H1 (cell line): ENCODE results near the gene COMP. TPM values are rescaled to one million over a fixed set of nuclear protein-coding genes. Genes with fewer than 3 reads are reported as not detected.

Experiments
- CTCF ChIA-PET: fragments of 300-600 bp; sonication (Branson Sonifier 250); formaldehyde crosslinking; loops from one replicate; lab custom pipeline; 2021; ENCODE audit not compliant: partially characterized antibody; lab: Charles Lee
- POLR2A ChIA-PET: fragments of 300-600 bp; sonication (Branson Sonifier 250); formaldehyde crosslinking; loops from one replicate; lab custom pipeline; 2021; ENCODE audit warnings: inconsistent platforms; ENCODE audit not compliant: partially characterized antibody; lab: Charles Lee
- DNase-seq, 2 experiments: peaks; one replicate each; pipeline versions ENCODE4 v3.0.0 to v3.0.0-alpha.2; 2010 to 2022; ENCODE audit warnings: low spot score in 2 of 2, low read depth in 1 of 2, mixed read lengths in 1 of 2
- FAIRE-seq: peaks from 2 replicates; lab custom pipeline; 2011; peaks lifted over from hg19 to GRCh38; lab: Jason Lieb, UNC
- H2AFZ ChIP-seq: 2 replicates; pipeline ENCODE4 v1.8.1; 2012; ENCODE audit warnings: low read length, inconsistent platforms
- H2AK5ac ChIP-seq: 2 replicates; pipeline ENCODE4 v1.6.1; 2013; ENCODE audit warnings: low read depth, low read length
- H2BK120ac ChIP-seq: replicated peaks from 2 replicates; pipeline ENCODE3; 2013; ENCODE audit warnings: low read depth, low read length, inconsistent platforms
- H2BK12ac ChIP-seq: 2 replicates; pipeline ENCODE4 v1.6.1; 2013; ENCODE audit warnings: low read depth, low read length
- H2BK15ac ChIP-seq: 2 replicates; pipeline ENCODE4 v1.6.1; 2013; ENCODE audit warnings: low read length
- H2BK20ac ChIP-seq: 2 replicates; pipeline ENCODE4 v1.6.1; 2013; ENCODE audit warnings: low read length
- H2BK5ac ChIP-seq: 2 replicates; pipeline ENCODE4 v1.6.1; 2013; ENCODE audit warnings: low read depth, low read length
- H3K14ac ChIP-seq: 2 replicates; pipeline ENCODE4 v1.6.1; 2013; ENCODE audit warnings: inconsistent platforms; ENCODE audit not compliant: insufficient read length
- H3K18ac ChIP-seq: 2 replicates; pipeline ENCODE4 v1.6.1; 2013; ENCODE audit warnings: low read length; ENCODE audit errors: extremely low read depth
- H3K23ac ChIP-seq: 2 replicates; pipeline ENCODE4 v1.6.1; 2013; ENCODE audit warnings: inconsistent platforms; ENCODE audit not compliant: insufficient read length
- H3K23me2 ChIP-seq: 2 replicates; pipeline ENCODE4 v1.6.1; 2013; ENCODE audit warnings: low read depth, low read length
- H3K27ac ChIP-seq: 2 replicates; pipeline ENCODE4 v1.6.1; 2011; ENCODE audit warnings: low read depth, low read length, inconsistent platforms
- H3K27me3 ChIP-seq, 4 experiments: replicated peaks in 1 of 4; 1 replicate in 1 of 4; 2 replicates in 3 of 4; pipeline versions ENCODE4 v1.6.1 to v1.8.1; 2011 to 2013; ENCODE audit warnings: low read length in 3 of 4, mild to moderate bottlenecking in 3 of 4, inconsistent platforms in 2 of 4, mixed read lengths in 2 of 4, moderate library complexity in 1 of 4; ENCODE audit not compliant: control insufficient read depth in 3 of 4, insufficient read depth in 3 of 4; ENCODE audit errors: extremely low read depth in 1 of 4
- H3K36me3 ChIP-seq, 4 experiments: 2 replicates each; pipeline versions ENCODE4 v1.6.1 to v1.8.1; 2011 to 2013; ENCODE audit warnings: mild to moderate bottlenecking in 4 of 4, low read length in 3 of 4, moderate library complexity in 2 of 4, control low read depth in 1 of 4, inconsistent platforms in 1 of 4; ENCODE audit not compliant: insufficient read depth in 4 of 4, control insufficient read depth in 2 of 4
- H3K4ac ChIP-seq: replicated peaks from 2 replicates; pipeline ENCODE3; 2013; ENCODE audit warnings: low read length, low read depth, mixed read lengths, inconsistent platforms; ENCODE audit not compliant: insufficient read length
- H3K4me1 ChIP-seq, 4 experiments: replicated peaks in 1 of 4; 1 replicate in 1 of 4; 2 replicates in 3 of 4; pipeline versions ENCODE4 v1.6.1 to v1.8.1; 2011 to 2013; ENCODE audit warnings: low read length in 3 of 4, inconsistent platforms in 2 of 4, mixed read lengths in 1 of 4; ENCODE audit not compliant: insufficient read depth in 4 of 4, control insufficient read depth in 3 of 4
- H3K4me2 ChIP-seq, 2 experiments: 2 replicates each; pipeline versions ENCODE4 v1.6.1 to v1.8.1; 2011 to 2013; ENCODE audit warnings: low read depth in 2 of 2, low read length in 2 of 2, control low read depth in 1 of 2, inconsistent platforms in 1 of 2, mild to moderate bottlenecking in 1 of 2; ENCODE audit not compliant: insufficient read depth in 1 of 2
- H3K4me3 ChIP-seq, 4 experiments: fragments of 200-600, 300-600 bp in 1 of 4; sonication (generic), shearing (Covaris generic), sonication (Bioruptor Twin) in 1 of 4; 2 replicates each; pipeline versions ENCODE4 v1.5.1 to v1.8.1; 2011 to 2016; ENCODE audit warnings: low read length in 4 of 4, low read depth in 3 of 4, control low read depth in 2 of 4, inconsistent platforms in 2 of 4, mild to moderate bottlenecking in 2 of 4, mixed read lengths in 1 of 4, moderate library complexity in 1 of 4; ENCODE audit not compliant: insufficient read depth in 2 of 4; ENCODE audit errors: extremely low read depth in 1 of 4
- H3K56ac ChIP-seq: replicated peaks from 2 replicates; pipeline ENCODE3; 2013; ENCODE audit warnings: low read depth, mild to moderate bottlenecking, mixed read lengths, low read length, inconsistent platforms; ENCODE audit not compliant: insufficient read length
- H3K79me1 ChIP-seq: 2 replicates; pipeline ENCODE4 v1.6.1; 2013; ENCODE audit warnings: low read depth, low read length, control low read depth
- H3K79me2 ChIP-seq, 2 experiments: 2 replicates each; pipeline versions ENCODE4 v1.6.1 to v1.8.1; 2012 to 2013; ENCODE audit warnings: low read length in 2 of 2, mild to moderate bottlenecking in 2 of 2, inconsistent platforms in 1 of 2; ENCODE audit not compliant: insufficient read depth in 2 of 2, control insufficient read depth in 1 of 2
- H3K9ac ChIP-seq, 4 experiments: replicated peaks in 1 of 4; 1 replicate in 1 of 4; 2 replicates in 3 of 4; pipeline versions ENCODE4 v1.6.1 to v1.8.1; 2011 to 2013; ENCODE audit warnings: low read depth in 3 of 4, low read length in 3 of 4, control low read depth in 2 of 4, mild to moderate bottlenecking in 2 of 4, moderate library complexity in 2 of 4, inconsistent platforms in 1 of 4; ENCODE audit errors: extremely low read depth in 1 of 4
- H3K9me3 ChIP-seq, 2 experiments: 2 replicates each; pipeline versions ENCODE4 v1.6.1 to v1.8.1; 2012 to 2013; ENCODE audit warnings: mild to moderate bottlenecking in 2 of 2, moderate library complexity in 2 of 2, control low read depth in 1 of 2, inconsistent platforms in 1 of 2, low read depth in 1 of 2, low read length in 1 of 2, mixed read lengths in 1 of 2; ENCODE audit not compliant: insufficient read depth in 2 of 2
- H4K20me1 ChIP-seq, 2 experiments: replicated peaks in 1 of 2; 2 replicates each; pipeline versions ENCODE3 to v1.8.1; 2011 to 2013; ENCODE audit warnings: inconsistent platforms in 2 of 2, low read length in 2 of 2, mild to moderate bottlenecking in 1 of 2; ENCODE audit not compliant: insufficient read depth in 2 of 2, control insufficient read depth in 1 of 2
- H4K5ac ChIP-seq: 2 replicates; pipeline ENCODE4 v1.6.1; 2013; ENCODE audit warnings: low read length, low read depth, mixed read lengths, inconsistent platforms; ENCODE audit not compliant: insufficient read length
- H4K8ac ChIP-seq: 2 replicates; pipeline ENCODE4 v1.8.0; 2013; ENCODE audit warnings: mild to moderate bottlenecking, moderate library complexity, low read length, inconsistent platforms; ENCODE audit not compliant: insufficient read depth; ENCODE audit errors: extremely low read depth
- H4K91ac ChIP-seq: replicated peaks from 2 replicates; pipeline ENCODE3; 2013; ENCODE audit warnings: low read length, mixed read lengths, inconsistent platforms; ENCODE audit not compliant: insufficient read length
- BRCA1 ChIP-seq: IDR thresholded peaks from 2 replicates; pipeline ENCODE4 v1.6.1; 2012; ENCODE audit warnings: low read depth, low read length, improper control_type of control experiment
- CTBP2 ChIP-seq: IDR thresholded peaks from 2 replicates; pipeline ENCODE4 v1.7.0; 2011; ENCODE audit warnings: borderline replicate concordance, mild to moderate bottlenecking, moderate library complexity, mixed read lengths, low read length; ENCODE audit not compliant: insufficient read depth, insufficient read length
- HDAC2 ChIP-seq, 2 experiments: fragments of 300-600 bp in 1 of 2; sonication (generic) in 1 of 2; IDR thresholded peaks; 2 replicates each; pipeline ENCODE4 v1.6.1; 2011 to 2012; ENCODE audit warnings: low read depth in 2 of 2, low read length in 2 of 2, mild to moderate bottlenecking in 2 of 2, moderate library complexity in 2 of 2, borderline replicate concordance in 1 of 2, inconsistent platforms in 1 of 2
- PHF8 ChIP-seq: fragments of 200-600 bp; sonication (generic); conservative IDR thresholded peaks from 2 replicates; pipeline ENCODE4 v1.7.1; 2012; ENCODE audit warnings: low read depth, mild to moderate bottlenecking, inconsistent platforms, low read length, moderate library complexity
- POLR2AphosphoS5 ChIP-seq: IDR thresholded peaks from 2 replicates; pipeline ENCODE4 v1.6.1; 2011; ENCODE audit warnings: low read depth, low read length
- RAD21 ChIP-seq, 2 experiments: IDR thresholded peaks in 1 of 2; conservative IDR thresholded peaks in 1 of 2; 2 replicates each; pipeline ENCODE4 v1.6.1; 2011; ENCODE audit warnings: low read depth in 2 of 2, low read length in 2 of 2, improper control_type of control experiment in 1 of 2, inconsistent platforms in 1 of 2, mild to moderate bottlenecking in 1 of 2, moderate library complexity in 1 of 2
- SIN3A ChIP-seq, 2 experiments: IDR thresholded peaks in 1 of 2; conservative IDR thresholded peaks in 1 of 2; 2 replicates each; pipeline ENCODE4 v1.6.1; 2011 to 2012; ENCODE audit warnings: low read length in 2 of 2, improper control_type of control experiment in 1 of 2, low read depth in 1 of 2, mild to moderate bottlenecking in 1 of 2
- SP2 ChIP-seq: IDR thresholded peaks from 2 replicates; pipeline ENCODE4 v1.6.1; 2012; ENCODE audit warnings: mild to moderate bottlenecking, low read length, inconsistent platforms
- TBP ChIP-seq: IDR thresholded peaks from 2 replicates; pipeline ENCODE4 v1.6.1; 2011; ENCODE audit warnings: low read depth, low read length, improper control_type of control experiment
- YY1 ChIP-seq: IDR thresholded peaks from 2 replicates; pipeline ENCODE4 v1.6.1; 2011; ENCODE audit warnings: low read depth, mild to moderate bottlenecking, low read length
- WGBS, 2 experiments: shearing (Covaris generic) in 1 of 2; methylation state at CpG; one replicate each; pipeline versions ENCODE4 v1.1.6 to v1.1.7; 2013 to 2015; ENCODE audit warnings: low lambda C conversion rate in 2 of 2, mixed read lengths in 2 of 2, inconsistent platforms in 1 of 2, low coverage in 1 of 2, missing lambda C conversion rate in 1 of 2; ENCODE audit not compliant: insufficient replicate concordance in 2 of 2, insufficient coverage in 1 of 2, insufficient read length in 1 of 2; ENCODE audit errors: extremely low coverage in 1 of 2, missing lambda C conversion rate in 1 of 2; 5-methylcytosine and 5-hydroxymethylcytosine counted together
- polyA plus RNA-seq, 7 experiments: library from polyadenylated mRNA; depleted of rRNA in 3 of 7; stranded (reverse) in 5 of 7; unstranded in 2 of 7; fragments of >200 nt in 5 of 7; fragments of 200-250 nt in 2 of 7; gene quantifications; 1 replicate in 5 of 7; 2 replicates in 1 of 7; 4 replicates in 1 of 7; pipeline versions ENCODE4 v1.2.1 to v1.2.3, GENCODE V29; 2011 to 2013; ENCODE audit warnings: missing spikeins in 2 of 7, mixed read lengths in 2 of 7
- total RNA-seq: library from RNA; stranded (reverse); fragmentation: NEBNext Ultra II Directional; extraction: Animal tissue kit (Norgen Biotek cat#: 25700); gene quantifications from 2 replicates; pipeline ENCODE4 v1.2.1, GENCODE V29; 2021

Gene COMP
- total and polyA plus RNA-seq, 2 of the 8 experiments (the other 6 are each of a cell fraction or from before 2014, with no cell fraction given), result 0.17 TPM

DNA sequence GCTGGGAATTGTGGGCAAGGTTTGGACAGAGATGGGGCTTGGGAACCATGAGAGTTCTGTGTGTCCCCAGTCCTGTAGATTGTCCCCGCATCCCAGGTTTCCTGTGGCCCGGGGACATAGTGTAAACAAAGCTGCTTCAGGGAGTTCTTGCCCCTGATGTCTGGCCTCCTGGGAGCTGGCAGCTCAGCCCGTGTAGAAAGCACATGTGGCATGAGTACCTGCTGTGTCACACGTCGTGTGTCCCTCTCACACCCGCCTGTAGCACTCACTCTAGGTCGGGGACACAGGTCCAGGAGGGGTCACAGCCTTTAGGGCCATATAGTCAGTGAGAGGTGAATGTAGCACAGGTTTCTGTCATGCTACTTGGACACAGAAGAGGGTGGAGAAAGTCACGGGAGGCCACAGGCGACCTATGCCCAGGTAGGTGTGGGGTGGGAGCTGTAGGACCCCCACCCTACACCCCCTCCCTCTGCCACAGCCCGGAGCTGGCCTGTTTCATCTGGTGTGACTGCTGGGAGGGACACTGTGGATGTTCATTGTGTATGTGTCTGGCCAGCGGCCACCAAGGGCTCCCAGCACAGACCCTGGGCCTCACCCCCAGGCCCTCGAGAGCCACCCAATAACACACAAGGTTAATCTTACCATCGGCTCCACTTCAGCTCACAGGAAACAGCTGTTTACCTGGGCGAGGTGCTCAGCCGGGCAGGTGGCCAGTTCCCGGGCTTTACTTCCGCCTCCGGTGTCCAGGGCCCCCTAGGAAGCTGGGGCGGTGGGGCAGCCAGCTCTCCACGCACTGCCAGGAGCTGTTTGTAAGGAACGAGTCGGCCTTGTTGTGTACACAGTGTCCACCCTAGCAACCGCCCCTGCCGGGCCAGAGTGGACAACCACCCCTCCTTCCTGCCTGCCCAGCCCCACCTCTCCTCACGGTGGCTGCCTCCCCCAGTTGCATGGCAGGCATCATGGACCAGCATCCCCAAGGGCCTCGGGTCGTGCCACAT is 49.7 kb downstream of the COMP start:
- Histone ChIP-seq H4K91ac (no peak overlapping the region), H3K4me1 (peaks cover 0 to 9% (median under 1%) of the 10 kb centered on the region in 4 experiments; a peak in 4 of 7 replicates), H3K9me3 (no peaks in the 10 kb centered on the region), H2AK5ac (no peak overlapping the region), H3K4me3 (no peak overlapping the region), H3K27ac (no peak overlapping the region), H2BK12ac (no peak overlapping the region), H3K4me2 (no peak overlapping the region), H3K23me2 (no peaks in the 10 kb centered on the region; the same call in 1 of the 2 replicates), H2BK120ac (no peak overlapping the region), H3K56ac (no peak overlapping the region), H4K5ac (no peak overlapping the region), H2BK15ac (no peak overlapping the region), H2BK5ac (no peak overlapping the region), H3K79me2 (no peaks in the 10 kb centered on the region), H3K23ac (no peak overlapping the region), H4K20me1 (peaks cover 2 to 3% of the 10 kb centered on the region in 2 experiments), H2BK20ac (no peak overlapping the region), H2AFZ (no peak overlapping the region), H3K27me3 (no peaks in the 10 kb centered on the region), H3K9ac (no peak overlapping the region; a peak in 1 of 7 replicates), H3K4ac (no peak overlapping the region), H3K36me3 (no peaks in the 10 kb centered on the region), H3K18ac (no peak overlapping the region), H3K79me1 (peaks cover 2% of the 10 kb centered on the region; the same call in 1 of the 2 replicates), H4K8ac (peak overlapping the region; percentile 65), H3K14ac (peak overlapping the region; percentile 37)
- DNase-seq (no peak), FAIRE-seq (no peak)
- 91% methylated on average over 25 of the region's 27 CpGs; no CpG with 5 or more reads in 1 of the 2 experiments for WGBS, 2 experiments
- ChIA-PET POLR2A (interaction anchor here (0.9 kb wide), 1 partner anchor 10 kb away, joined by 3 read pairs; no protein-coding TSS in a partner anchor), CTCF (interaction anchor here (0.6 to 1.8 kb wide), 9 partner anchors 9 to 275 kb away, joined by 3 to 6 read pairs (median 4); no protein-coding TSS in a partner anchor)
- TF ChIP-seq YY1 (no peak), SP2 (no peak), POLR2AphosphoS5 (no peak), RAD21 (IDR thresholded peaks at IDR 0.05 in 1 of 2, conservative IDR thresholded peaks at IDR 0.05 in 1 of 2; ENCODE audit: low read depth in 2 of 2, low read length in 2 of 2) (no peak), HDAC2 (IDR thresholded peaks at IDR 0.05; ENCODE audit: borderline replicate concordance in 1 of 2, low read depth in 2 of 2, low read length in 2 of 2) (no peak), PHF8 (no peak), CTBP2 (no peak), TBP (no peak), BRCA1 (no peak), SIN3A (conservative IDR thresholded peaks at IDR 0.05 in 1 of 2, IDR thresholded peaks at IDR 0.05 in 1 of 2; ENCODE audit: low read depth in 1 of 2, low read length in 2 of 2) (no peak)
